Loucy (cell line): ENCODE data around the gene STARD10.

Experiments used
- H2AFZ ChIP-seq: fragments of 200-600 bp; sonication (generic); 2 replicates; pipeline ENCODE4 v1.6.0; 2016; ENCODE audit warnings: antibody characterized with exemption, mild to moderate bottlenecking, low read length, moderate library complexity
- H3F3A ChIP-seq: fragments of 200-600 bp; 2 replicates; pipeline ENCODE4 v1.6.0; 2016; ENCODE audit warnings: antibody characterized with exemption, low read depth, mild to moderate bottlenecking
- H3K27me3 ChIP-seq: fragments of 200-600 bp; sonication (generic); 2 replicates; pipeline ENCODE4 v1.6.1; 2014; ENCODE audit warnings: low read length, mild to moderate bottlenecking; ENCODE audit not compliant: insufficient read depth, poor library complexity, severe bottlenecking
- H3K36me3 ChIP-seq: fragments of 200-600 bp; sonication (generic); 2 replicates; pipeline ENCODE4 v1.6.1; 2016; ENCODE audit warnings: low read length; ENCODE audit not compliant: insufficient read depth
- H3K4me1 ChIP-seq: fragments of 200-600 bp; sonication (generic); 2 replicates; pipeline ENCODE4 v1.5.1; 2014; ENCODE audit warnings: low read length, mild to moderate bottlenecking; ENCODE audit not compliant: insufficient read depth, poor library complexity, severe bottlenecking
- H3K4me2 ChIP-seq: fragments of 200-600 bp; sonication (generic); 2 replicates; pipeline ENCODE4 v1.6.0; 2014; ENCODE audit warnings: antibody characterized with exemption, low read length, low read depth, mild to moderate bottlenecking; ENCODE audit not compliant: poor library complexity, severe bottlenecking
- H3K4me3 ChIP-seq: fragments of 200-600 bp; sonication (generic); 2 replicates; pipeline ENCODE4 v1.5.1; 2014; ENCODE audit warnings: low read length, mild to moderate bottlenecking, mixed read lengths; ENCODE audit not compliant: poor library complexity, severe bottlenecking
- H3K79me2 ChIP-seq: fragments of 200-600 bp; sonication (generic); 2 replicates; pipeline ENCODE4 v1.6.1; 2014; ENCODE audit warnings: low read length; ENCODE audit not compliant: insufficient read depth
- H3K9ac ChIP-seq: fragments of 200-600 bp; sonication (generic); 2 replicates; pipeline ENCODE4 v1.6.0; 2014; ENCODE audit warnings: mild to moderate bottlenecking, low read depth, low read length, moderate library complexity; ENCODE audit not compliant: poor library complexity, severe bottlenecking
- H3K9me2 ChIP-seq: fragments of 200-600 bp; sonication (generic); replicated peaks from 2 replicates; pipeline ENCODE4 v1.6.1; 2016; ENCODE audit warnings: low read depth, low read length, mixed read lengths
- H3K9me3 ChIP-seq: fragments of 200-600 bp; sonication (generic); 2 replicates; pipeline ENCODE4 v1.6.1; 2014; ENCODE audit warnings: mild to moderate bottlenecking, antibody characterized with exemption, low read length, low read depth; ENCODE audit not compliant: insufficient read depth
- H4K20me1 ChIP-seq: fragments of 200-600 bp; sonication (generic); 2 replicates; pipeline ENCODE4 v1.6.0; 2014; ENCODE audit warnings: antibody characterized with exemption, low read length, mild to moderate bottlenecking; ENCODE audit not compliant: insufficient read depth, poor library complexity, severe bottlenecking
- CTCF ChIP-seq: fragments of 200-600 bp; sonication (generic); conservative IDR thresholded peaks from 2 replicates; pipeline ENCODE4 v1.5.1; 2014; ENCODE audit warnings: mild to moderate bottlenecking, antibody characterized with exemption, low read length
- EZH2phosphoT487 ChIP-seq: fragments of 200-600 bp; IDR thresholded peaks from 2 replicates; pipeline ENCODE4 v1.6.1; 2018; ENCODE audit warnings: antibody characterized with exemption, mild to moderate bottlenecking, moderate library complexity, borderline replicate concordance

STARD10 gene

GRCh38 chr11:72743321-72744221 is 50.3 kb downstream of the STARD10 start:
- H3F3A ChIP-seq, result no peaks in the 10 kb centered on the region
- H3K9me3 ChIP-seq, result no peaks in the 10 kb centered on the region
- TF ChIP-seq EZH2phosphoT487 (no peak), CTCF (no peak)
- H3K79me2 ChIP-seq, result peaks cover 58% of the 10 kb centered on the region; the same call in 1 of the 2 replicates
- H3K9me2 ChIP-seq, result no peaks in the 10 kb centered on the region
- H3K9ac ChIP-seq, result no peak overlapping the region
- no peaks in the 10 kb centered on the region for H3K36me3 ChIP-seq
- H2AFZ ChIP-seq, result no peak overlapping the region
- H3K27me3 ChIP-seq, result no peaks in the 10 kb centered on the region
- H3K4me3 ChIP-seq, result no peak overlapping the region
- peak overlapping the region; percentile 33 for H3K4me2 ChIP-seq
- peaks cover 53% of the 10 kb centered on the region for H3K4me1 ChIP-seq
- H4K20me1 ChIP-seq, result peaks cover 12% of the 10 kb centered on the region

- TF ChIP-seq CTCF, result no peak
- Histone ChIP-seq H3K79me2 (peaks cover 58% of the 10 kb centered on the region; the same call in 1 of the 2 replicates), H3K9ac (no peak overlapping the region), H3K4me3 (no peak overlapping the region), H3K4me2 (peak overlapping the region; percentile 71), H3K9me3 (no peaks in the 10 kb centered on the region), H4K20me1 (peaks cover 12% of the 10 kb centered on the region), H3F3A (no peaks in the 10 kb centered on the region), H3K4me1 (peaks cover 50% of the 10 kb centered on the region), H3K27me3 (no peaks in the 10 kb centered on the region), H3K36me3 (no peaks in the 10 kb centered on the region), H2AFZ (no peak overlapping the region), H3K9me2 (no peaks in the 10 kb centered on the region)
These were observed 51.1 kb downstream of the STARD10 start for GRCh38 chr11:72742513-72743320.

- no peaks in the 10 kb centered on the region for H3F3A ChIP-seq
- peak overlapping the region; percentile 54 for H3K4me3 ChIP-seq
- H3K9me3 ChIP-seq, result no peaks in the 10 kb centered on the region
- H3K9me2 ChIP-seq, result no peaks in the 10 kb centered on the region
- H3K27me3 ChIP-seq, result no peaks in the 10 kb centered on the region
- peak overlapping the region; percentile 71 for H3K4me2 ChIP-seq
- H3K36me3 ChIP-seq, result no peaks in the 10 kb centered on the region
- TF ChIP-seq EZH2phosphoT487 (no peak), CTCF (no peak)
- peaks cover 53% of the 10 kb centered on the region; the same call in 1 of the 2 replicates for H3K79me2 ChIP-seq
- peaks cover 12% of the 10 kb centered on the region for H4K20me1 ChIP-seq
- H3K9ac ChIP-seq, result peak overlapping the region; percentile 31
- H2AFZ ChIP-seq, result no peak overlapping the region
- H3K4me1 ChIP-seq, result peaks cover 48% of the 10 kb centered on the region
These were observed 51.9 kb downstream of the STARD10 start for GRCh38 chr11:72741849-72742512.
